Endothelial cell of umbilical vein (primary cell): Measurements from ENCODE around the gene FBN3. TPM values are rescaled to one million over a fixed set of nuclear protein-coding genes. Genes with fewer than 3 reads are reported as not detected.
"Not testable (repeated sequence)": the region's sequence is repeated elsewhere in the genome, so short reads cannot be mapped to it uniquely, and the experiment has no call there.

Source experiments
- BruUV-seq: library from RNA; stranded (reverse); fragments of 400-500 nt; replicated peaks from 2 replicates; lab custom pipeline; 2021; lab: Mats Ljungman, UMichigan
- CTCF ChIA-PET: fragments of 300-600, 350-600 bp; sonication (Branson Sonifier 250); formaldehyde crosslinking; loops from one replicate; lab custom pipeline; 2021; ENCODE audit warnings: antibody characterized with exemption, inconsistent platforms; lab: Charles Lee
- POLR2A ChIA-PET: fragments of 300-600, 350-600 bp; sonication (Branson Sonifier 250); formaldehyde crosslinking; loops from one replicate; lab custom pipeline; 2021; ENCODE audit warnings: antibody characterized with exemption, inconsistent platforms; lab: Charles Lee
- DNase-seq: peaks from one replicate; pipeline ENCODE4 v3.0.0-alpha.2; 2011; ENCODE audit warnings: low read depth, low spot score
- FAIRE-seq: peaks from 2 replicates; lab custom pipeline; 2011; peaks lifted over from hg19 to GRCh38; lab: Jason Lieb, UNC
- H2AFZ ChIP-seq: 2 replicates; pipeline ENCODE4 v1.6.0; 2012; ENCODE audit warnings: low read depth, low read length, control low read depth, inconsistent platforms
- H3K27ac ChIP-seq: 2 replicates; pipeline ENCODE4 v1.5.1; 2011; ENCODE audit warnings: low read depth, mild to moderate bottlenecking, control low read depth, low read length, moderate library complexity; ENCODE audit not compliant: insufficient read depth
- H3K27me3 ChIP-seq, 2 experiments: 2 replicates each; pipeline versions ENCODE4 v1.6.0 to v1.6.1; 2011; ENCODE audit warnings: low read length in 2 of 2, mixed read lengths in 1 of 2; ENCODE audit not compliant: control insufficient read depth in 2 of 2, insufficient read depth in 2 of 2
- H3K36me3 ChIP-seq, 2 experiments: 2 replicates in 1 of 2; 3 replicates in 1 of 2; pipeline ENCODE4 v1.5.1; 2011; ENCODE audit warnings: low read length in 2 of 2, mild to moderate bottlenecking in 1 of 2, moderate library complexity in 1 of 2; ENCODE audit not compliant: control insufficient read depth in 2 of 2, insufficient read depth in 2 of 2; ENCODE audit errors: extremely low read depth in 1 of 2
- H3K4me1 ChIP-seq: 3 replicates; pipeline ENCODE4 v1.5.1; 2011; ENCODE audit warnings: mild to moderate bottlenecking, low read length; ENCODE audit not compliant: control insufficient read depth, insufficient read depth; ENCODE audit errors: extremely low read depth
- H3K4me2 ChIP-seq: 2 replicates; pipeline ENCODE4 v1.6.1; 2011; ENCODE audit warnings: low read length, control low read depth, mixed read lengths; ENCODE audit not compliant: insufficient read depth
- H3K4me3 ChIP-seq, 3 experiments: fragments of 200-600 bp in 1 of 3; sonication (generic), shearing (Covaris generic) in 1 of 3; replicated peaks in 1 of 3; 2 replicates each; pipeline ENCODE4 v1.5.1; 2011 to 2016; ENCODE audit warnings: control low read depth in 3 of 3, low read length in 3 of 3, mild to moderate bottlenecking in 2 of 3, inconsistent platforms in 1 of 3, low read depth in 1 of 3, moderate library complexity in 1 of 3; ENCODE audit not compliant: insufficient read depth in 1 of 3
- H3K79me2 ChIP-seq: 2 replicates; pipeline ENCODE4 v1.6.0; 2012; ENCODE audit warnings: low read length, inconsistent platforms; ENCODE audit not compliant: control insufficient read depth, insufficient read depth
- H3K9ac ChIP-seq: replicated peaks from 2 replicates; pipeline ENCODE3; 2011; ENCODE audit warnings: low read length, control low read depth; ENCODE audit not compliant: insufficient read depth; ENCODE audit errors: extremely low read depth
- H3K9me1 ChIP-seq: replicated peaks from 3 replicates; pipeline ENCODE4 v1.6.0; 2011; ENCODE audit warnings: mild to moderate bottlenecking, low read length; ENCODE audit not compliant: control insufficient read depth, insufficient read depth; ENCODE audit errors: extremely low read depth
- H3K9me3 ChIP-seq: replicated peaks from 2 replicates; pipeline ENCODE4 v1.5.1; 2012; ENCODE audit warnings: low read length, inconsistent platforms; ENCODE audit not compliant: control insufficient read depth, insufficient read depth
- H4K20me1 ChIP-seq: replicated peaks from 2 replicates; pipeline ENCODE3; 2011; ENCODE audit warnings: mild to moderate bottlenecking, low read length; ENCODE audit not compliant: control insufficient read depth, insufficient read depth; ENCODE audit errors: extremely low read depth
- EZH2 ChIP-seq: IDR thresholded peaks from 2 replicates; pipeline ENCODE4 v1.6.1; 2012; ENCODE audit warnings: borderline replicate concordance, low read depth, mild to moderate bottlenecking, moderate library complexity, low read length, inconsistent platforms; ENCODE audit not compliant: severe bottlenecking
- FOS ChIP-seq: IDR thresholded peaks from 2 replicates; pipeline ENCODE4 v1.6.1; 2011; ENCODE audit warnings: mild to moderate bottlenecking, low read length, moderate library complexity, borderline replicate concordance; ENCODE audit not compliant: insufficient read depth
- GATA2 ChIP-seq: IDR thresholded peaks from 2 replicates; pipeline ENCODE4 v1.7.0; 2011; ENCODE audit warnings: low read depth, mild to moderate bottlenecking, moderate library complexity, mixed read lengths, low read length; ENCODE audit not compliant: insufficient read length, insufficient read depth
- JUN ChIP-seq: IDR thresholded peaks from 2 replicates; pipeline ENCODE4 v1.6.1; 2011; ENCODE audit warnings: borderline replicate concordance, low read depth; ENCODE audit not compliant: insufficient read length, insufficient read depth
- MYC ChIP-seq: IDR thresholded peaks from one replicate; pipeline ENCODE4 v1.6.1; 2011; ENCODE audit warnings: mild to moderate bottlenecking, low read depth, low read length
- POLR2A ChIP-seq: IDR thresholded peaks from 2 replicates; pipeline ENCODE4 v1.6.1; 2012; ENCODE audit warnings: low read depth, mild to moderate bottlenecking, control low read depth, low read length
- POLR2AphosphoS5 ChIP-seq: IDR thresholded peaks from 2 replicates; pipeline ENCODE4 v1.6.1; 2012; ENCODE audit warnings: low read depth, mild to moderate bottlenecking, control low read depth, low read length, moderate library complexity; ENCODE audit not compliant: insufficient read depth
- dilution Hi-C: fragments of 300-500 bp; cut with MboI; formaldehyde crosslinking; loops from one replicate; pipeline ENCODE4 v1.15.0; 2019; ENCODE audit warnings: low sequenced_read_pairs; ENCODE audit not compliant: extremely low pct_ligation_motif_present
- intact Hi-C: fragments of 100-400 bp; cut with micrococcal nuclease; formaldehyde crosslinking; loops from one replicate; pipeline ENCODE4 v1.10.0; 2022
- polyA plus RNA-seq, 4 experiments: library from polyadenylated mRNA; depleted of rRNA in 3 of 4; stranded (reverse) in 3 of 4; unstranded in 1 of 4; fragments of >200 nt; gene quantifications; 2 replicates each; pipeline versions ENCODE4 v1.2.1 to v1.2.3, GENCODE V29; 2011 to 2012; ENCODE audit warnings: missing spikeins in 1 of 4
- total RNA-seq: library from RNA; stranded (reverse); gene quantifications from 2 replicates; pipeline ENCODE4 v1.2.3, GENCODE V29; 2021
- TF ChIP-seq, protein P1 (sequence below): IDR thresholded peaks from 2 replicates; pipeline ENCODE4 v1.6.1; 2011; ENCODE audit not compliant: insufficient read depth, insufficient read length
- TF ChIP-seq, protein P2 (sequence below), 2 donors: IDR thresholded peaks; 1 replicate in 1 of 2; 2 replicates in 1 of 2; pipeline ENCODE4 v1.5.1; 2011; ENCODE audit warnings: low read length in 2 of 2, mild to moderate bottlenecking in 2 of 2, moderate library complexity in 2 of 2, control low read depth in 1 of 2, inconsistent platforms in 1 of 2, low read depth in 1 of 2; ENCODE audit not compliant: insufficient read depth in 1 of 2; ENCODE audit errors: extremely low read depth in 1 of 2

FBN3 gene
- total and polyA plus RNA-seq, 2 donors (not counting 3 experiments of a cell fraction or from before 2014, with no cell fraction given): not detected

DNA sequence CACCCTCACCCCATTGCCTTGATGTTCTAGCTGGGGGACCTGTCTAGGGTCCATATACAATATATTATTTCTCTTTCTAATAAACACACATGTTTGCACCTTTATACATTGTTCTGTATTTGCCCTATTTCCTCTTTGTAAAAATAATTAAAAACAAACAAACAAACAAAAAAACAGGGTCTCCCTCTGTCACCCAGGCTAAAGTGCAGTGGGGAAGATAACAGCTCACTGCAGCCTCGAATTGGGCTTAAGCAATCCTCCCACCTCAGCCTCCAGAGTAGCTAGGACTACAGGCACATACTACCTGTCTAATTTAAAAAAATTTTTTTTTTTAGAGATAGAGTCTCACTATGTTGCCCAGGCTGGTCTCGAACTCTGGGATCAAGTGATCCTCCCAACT lies 5.9 kb upstream of the FBN3 start:
- Histone ChIP-seq H3K4me1 (peaks cover 3% of the 10 kb centered on the region), H3K9ac (no peak overlapping the region), H3K9me3 (no peaks in the 10 kb centered on the region), H3K27ac (no peak overlapping the region), H3K4me2 (no peak overlapping the region), H4K20me1 (no peaks in the 10 kb centered on the region), H3K4me3 (no peak overlapping the region), H3K79me2 (no peaks in the 10 kb centered on the region), H3K36me3 (no peaks in the 10 kb centered on the region), H3K9me1 (no peaks in the 10 kb centered on the region), H2AFZ (no peak overlapping the region), H3K27me3 (peaks cover 0 to 6% of the 10 kb centered on the region in 2 experiments)
- FAIRE-seq (no peak), DNase-seq (no peak)
- intact Hi-C loops: no loop called here
- BruUV-seq: no TSS peak
- TF ChIP-seq MYC: no peak
- no peak for TF ChIP-seq POLR2AphosphoS5
- no peak for TF ChIP-seq FOS
- no peak for TF ChIP-seq EZH2
- TF ChIP-seq GATA2: no peak
- TF ChIP-seq, protein P1, sequence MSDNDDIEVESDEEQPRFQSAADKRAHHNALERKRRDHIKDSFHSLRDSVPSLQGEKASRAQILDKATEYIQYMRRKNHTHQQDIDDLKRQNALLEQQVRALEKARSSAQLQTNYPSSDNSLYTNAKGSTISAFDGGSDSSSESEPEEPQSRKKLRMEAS: no peak
- TF ChIP-seq JUN: no peak
- TF ChIP-seq, protein P2, sequence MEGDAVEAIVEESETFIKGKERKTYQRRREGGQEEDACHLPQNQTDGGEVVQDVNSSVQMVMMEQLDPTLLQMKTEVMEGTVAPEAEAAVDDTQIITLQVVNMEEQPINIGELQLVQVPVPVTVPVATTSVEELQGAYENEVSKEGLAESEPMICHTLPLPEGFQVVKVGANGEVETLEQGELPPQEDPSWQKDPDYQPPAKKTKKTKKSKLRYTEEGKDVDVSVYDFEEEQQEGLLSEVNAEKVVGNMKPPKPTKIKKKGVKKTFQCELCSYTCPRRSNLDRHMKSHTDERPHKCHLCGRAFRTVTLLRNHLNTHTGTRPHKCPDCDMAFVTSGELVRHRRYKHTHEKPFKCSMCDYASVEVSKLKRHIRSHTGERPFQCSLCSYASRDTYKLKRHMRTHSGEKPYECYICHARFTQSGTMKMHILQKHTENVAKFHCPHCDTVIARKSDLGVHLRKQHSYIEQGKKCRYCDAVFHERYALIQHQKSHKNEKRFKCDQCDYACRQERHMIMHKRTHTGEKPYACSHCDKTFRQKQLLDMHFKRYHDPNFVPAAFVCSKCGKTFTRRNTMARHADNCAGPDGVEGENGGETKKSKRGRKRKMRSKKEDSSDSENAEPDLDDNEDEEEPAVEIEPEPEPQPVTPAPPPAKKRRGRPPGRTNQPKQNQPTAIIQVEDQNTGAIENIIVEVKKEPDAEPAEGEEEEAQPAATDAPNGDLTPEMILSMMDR (IDR thresholded peaks at IDR 0.05; ENCODE audit: extremely low read depth in 1 of 2, insufficient read depth in 1 of 2, low read depth in 1 of 2, low read length in 2 of 2): no peak
- TF ChIP-seq POLR2A: no peak
- ChIA-PET CTCF (interaction anchor here (0.6 to 1.1 kb wide), 4 partner anchors 10 to 1028 kb away, joined by 3 read pairs; no protein-coding TSS in a partner anchor), POLR2A (no interaction called here)
- dilution Hi-C loops: no loop called here

DNA sequence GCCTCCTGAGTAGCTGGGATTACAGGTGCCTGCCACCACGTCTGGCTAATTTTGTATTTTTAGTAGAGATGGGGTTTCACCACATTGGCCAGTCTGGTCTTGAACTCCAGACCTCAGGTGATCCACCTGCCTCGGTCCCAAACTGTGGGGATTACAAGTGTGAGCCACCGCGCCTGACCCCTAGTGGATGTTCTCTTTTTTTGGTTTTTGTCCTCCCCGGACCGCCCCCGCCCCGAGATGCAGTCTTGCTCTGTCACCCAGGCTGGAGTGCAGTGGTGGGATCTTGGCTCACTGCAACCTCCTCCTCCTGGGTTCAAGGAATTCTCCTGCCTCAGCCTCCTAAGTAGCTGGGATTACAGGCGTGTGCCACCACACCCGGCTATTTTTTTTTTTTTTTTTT lies 4.6 kb upstream of the FBN3 start:
- H3K4me1 ChIP-seq, H3K9me1 ChIP-seq, intact Hi-C loops, dilution Hi-C loops, FAIRE-seq, H3K4me2 ChIP-seq, H3K9ac ChIP-seq, BruUV-seq, H3K27ac ChIP-seq, DNase-seq, H2AFZ ChIP-seq, H3K4me3 ChIP-seq, POLR2A ChIA-PET, H3K79me2 ChIP-seq, H3K36me3 ChIP-seq, H4K20me1 ChIP-seq, H3K9me3 ChIP-seq: not testable (repeated sequence)
- CTCF ChIA-PET: interaction anchor here (0.9 to 1.1 kb wide), 2 partner anchors 9 to 99 kb away, joined by 3 read pairs; no protein-coding TSS in a partner anchor
- peaks cover 7 to 12% of the 10 kb centered on the region in 2 experiments for H3K27me3 ChIP-seq
